ENCODE results near the gene USP15. TPM values are rescaled to one million over a fixed set of nuclear protein-coding genes. Genes with fewer than 3 reads are reported as not detected.

The USP15 gene
- total and polyA plus RNA-seq, 2 of the 8 experiments (the other 6 are each of a cell fraction or from before 2014, with no cell fraction given) = 12.7 to 38.6 TPM

DNA sequence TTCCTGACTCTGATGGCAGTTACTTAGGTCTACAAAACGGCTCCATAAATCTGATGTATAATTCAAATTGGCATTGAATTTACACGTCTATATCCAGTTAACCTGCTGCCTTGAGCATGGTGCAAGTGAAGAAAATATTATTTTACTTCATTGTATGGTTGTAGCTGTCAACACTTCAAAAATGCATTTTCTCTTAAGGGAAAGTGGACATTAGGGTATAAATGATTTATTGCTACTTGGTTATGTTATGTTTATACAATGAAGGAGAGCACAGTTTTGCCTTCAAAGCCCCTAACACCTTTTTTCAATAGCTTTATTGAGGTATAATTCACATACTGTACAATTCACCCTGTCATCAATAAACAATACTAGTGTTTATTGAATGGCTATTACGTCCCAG lies 2.0 kb upstream of the USP15 start:
- no peak for FAIRE-seq
- H3K18ac ChIP-seq (ENCODE audit: extremely low read depth, low read length) = no peak overlapping the region
- no peak for TF ChIP-seq RBBP5 (IDR thresholded peaks at IDR 0.05; ENCODE audit: borderline replicate concordance, low read depth, low read length)
- TF ChIP-seq RFX5 (IDR thresholded peaks at IDR 0.05; ENCODE audit: borderline replicate concordance, low read depth, low read length) = no peak
- TF ChIP-seq RXRA (IDR thresholded peaks at IDR 0.05; ENCODE audit: insufficient read depth, low read depth, low read length) = no peak
- TF ChIP-seq, protein P1, sequence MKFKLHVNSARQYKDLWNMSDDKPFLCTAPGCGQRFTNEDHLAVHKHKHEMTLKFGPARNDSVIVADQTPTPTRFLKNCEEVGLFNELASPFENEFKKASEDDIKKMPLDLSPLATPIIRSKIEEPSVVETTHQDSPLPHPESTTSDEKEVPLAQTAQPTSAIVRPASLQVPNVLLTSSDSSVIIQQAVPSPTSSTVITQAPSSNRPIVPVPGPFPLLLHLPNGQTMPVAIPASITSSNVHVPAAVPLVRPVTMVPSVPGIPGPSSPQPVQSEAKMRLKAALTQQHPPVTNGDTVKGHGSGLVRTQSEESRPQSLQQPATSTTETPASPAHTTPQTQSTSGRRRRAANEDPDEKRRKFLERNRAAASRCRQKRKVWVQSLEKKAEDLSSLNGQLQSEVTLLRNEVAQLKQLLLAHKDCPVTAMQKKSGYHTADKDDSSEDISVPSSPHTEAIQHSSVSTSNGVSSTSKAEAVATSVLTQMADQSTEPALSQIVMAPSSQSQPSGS (IDR thresholded peaks at IDR 0.05; ENCODE audit: low read length) = no peak
- no peak for TF ChIP-seq CHD2 (IDR thresholded peaks at IDR 0.05; ENCODE audit: low read length)
- no peak for TF ChIP-seq KDM1A (IDR thresholded peaks at IDR 0.05; ENCODE audit: borderline replicate concordance, low read length)
- no peak for TF ChIP-seq POU5F1 (IDR thresholded peaks at IDR 0.05; ENCODE audit: low read depth, low read length)
- TF ChIP-seq BCL11A (IDR thresholded peaks at IDR 0.05; ENCODE audit: low read depth in 2 of 2, low read length in 2 of 2) = no peak
- TF ChIP-seq CEBPB (IDR thresholded peaks at IDR 0.05; ENCODE audit: low read depth, low read length) = no peak
- no peak for TF ChIP-seq ZNF274 (IDR thresholded peaks at IDR 0.05; ENCODE audit: borderline replicate concordance, extremely low read depth, low read length)
- TF ChIP-seq, protein P2, sequence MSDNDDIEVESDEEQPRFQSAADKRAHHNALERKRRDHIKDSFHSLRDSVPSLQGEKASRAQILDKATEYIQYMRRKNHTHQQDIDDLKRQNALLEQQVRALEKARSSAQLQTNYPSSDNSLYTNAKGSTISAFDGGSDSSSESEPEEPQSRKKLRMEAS (IDR thresholded peaks at IDR 0.05) = no peak
- TF ChIP-seq KDM5A (IDR thresholded peaks at IDR 0.05; ENCODE audit: low read length) = no peak
- no peak for TF ChIP-seq GABPA (IDR thresholded peaks at IDR 0.05; ENCODE audit: borderline replicate concordance, insufficient read depth, low read length)

More for the DNA sequence above, 2.0 kb upstream of the USP15 start:
- no peak overlapping the region for H3K4ac ChIP-seq (replicated peaks; ENCODE audit: insufficient read length, low read depth, low read length)
- H3K4me3 ChIP-seq (ENCODE audit: extremely low read depth in 1 of 4, insufficient read depth in 2 of 4, low read depth in 3 of 4, low read length in 4 of 4) = no peak overlapping the region
- no peak overlapping the region for H2BK12ac ChIP-seq (ENCODE audit: low read depth, low read length)
- no peak overlapping the region for H4K5ac ChIP-seq (ENCODE audit: insufficient read length, low read depth, low read length)
- CTCF ChIA-PET (ENCODE audit: partially characterized antibody) = no interaction called here
- H2BK15ac ChIP-seq (ENCODE audit: low read length) = no peak overlapping the region
- H3K79me2 ChIP-seq (ENCODE audit: control insufficient read depth in 1 of 2, insufficient read depth in 2 of 2, low read length in 2 of 2) = peaks cover 3 to 28% of the 10 kb centered on the region in 2 experiments
- no peaks in the 10 kb centered on the region for H3K79me1 ChIP-seq (ENCODE audit: low read depth, low read length)
- no peak overlapping the region for H2BK120ac ChIP-seq (replicated peaks; ENCODE audit: low read depth, low read length)
- no peaks in the 10 kb centered on the region for H3K36me3 ChIP-seq (ENCODE audit: control insufficient read depth in 2 of 4, insufficient read depth in 4 of 4, low read length in 3 of 4)
- no peak overlapping the region for H3K56ac ChIP-seq (replicated peaks; ENCODE audit: insufficient read length, low read depth, low read length)
- H3K27ac ChIP-seq (ENCODE audit: low read depth, low read length) = no peak overlapping the region
- H3K4me1 ChIP-seq (replicated peaks in 1 of 4; ENCODE audit: control insufficient read depth in 3 of 4, insufficient read depth in 4 of 4, low read length in 3 of 4) = no peaks in the 10 kb centered on the region
- WGBS, 2 experiments (ENCODE audit: extremely low coverage in 1 of 2, insufficient coverage in 1 of 2, insufficient read length in 1 of 2, insufficient replicate concordance in 2 of 2, low coverage in 1 of 2, low lambda C conversion rate in 2 of 2, missing lambda C conversion rate in 1 of 2) = 93% methylated on average over 3 of the region's 3 CpGs; no CpG with 5 or more reads in 1 of the 2 experiments
- no peak overlapping the region for H2BK5ac ChIP-seq (ENCODE audit: low read depth, low read length)
- no peak overlapping the region for H2BK20ac ChIP-seq (ENCODE audit: low read length)
- no peak overlapping the region for H2AFZ ChIP-seq (ENCODE audit: low read length)
- POLR2A ChIA-PET (ENCODE audit: partially characterized antibody) = no interaction called here
- H4K8ac ChIP-seq (ENCODE audit: extremely low read depth, insufficient read depth, low read length) = no peak overlapping the region
- no peaks in the 10 kb centered on the region for H3K27me3 ChIP-seq (replicated peaks in 1 of 4; ENCODE audit: control insufficient read depth in 3 of 4, extremely low read depth in 1 of 4, insufficient read depth in 3 of 4, low read length in 3 of 4)
- H3K23ac ChIP-seq (ENCODE audit: insufficient read length) = no peak overlapping the region
- H4K20me1 ChIP-seq (replicated peaks in 1 of 2; ENCODE audit: control insufficient read depth in 1 of 2, insufficient read depth in 2 of 2, low read length in 2 of 2) = no peaks in the 10 kb centered on the region
- no peak overlapping the region for H2AK5ac ChIP-seq (ENCODE audit: low read depth, low read length)
- peaks cover 3% of the 10 kb centered on the region; the same call in 1 of the 2 replicates for H3K23me2 ChIP-seq (ENCODE audit: low read depth, low read length)
- H3K14ac ChIP-seq (ENCODE audit: insufficient read length) = no peak overlapping the region
- H3K4me2 ChIP-seq (ENCODE audit: insufficient read depth in 1 of 2, low read depth in 2 of 2, low read length in 2 of 2) = no peak overlapping the region
- DNase-seq (ENCODE audit: low read depth in 1 of 2, low spot score in 2 of 2) = no peak
- no peaks in the 10 kb centered on the region for H3K9me3 ChIP-seq (ENCODE audit: insufficient read depth in 2 of 2, low read depth in 1 of 2, low read length in 1 of 2)
- no peak overlapping the region for H4K91ac ChIP-seq (replicated peaks; ENCODE audit: insufficient read length, low read length)
- H3K9ac ChIP-seq (replicated peaks in 1 of 4; ENCODE audit: extremely low read depth in 1 of 4, low read depth in 3 of 4, low read length in 3 of 4) = no peak overlapping the region

Data from H1 (cell line).